Measurements from ENCODE around the gene CLDND1.

DNA sequence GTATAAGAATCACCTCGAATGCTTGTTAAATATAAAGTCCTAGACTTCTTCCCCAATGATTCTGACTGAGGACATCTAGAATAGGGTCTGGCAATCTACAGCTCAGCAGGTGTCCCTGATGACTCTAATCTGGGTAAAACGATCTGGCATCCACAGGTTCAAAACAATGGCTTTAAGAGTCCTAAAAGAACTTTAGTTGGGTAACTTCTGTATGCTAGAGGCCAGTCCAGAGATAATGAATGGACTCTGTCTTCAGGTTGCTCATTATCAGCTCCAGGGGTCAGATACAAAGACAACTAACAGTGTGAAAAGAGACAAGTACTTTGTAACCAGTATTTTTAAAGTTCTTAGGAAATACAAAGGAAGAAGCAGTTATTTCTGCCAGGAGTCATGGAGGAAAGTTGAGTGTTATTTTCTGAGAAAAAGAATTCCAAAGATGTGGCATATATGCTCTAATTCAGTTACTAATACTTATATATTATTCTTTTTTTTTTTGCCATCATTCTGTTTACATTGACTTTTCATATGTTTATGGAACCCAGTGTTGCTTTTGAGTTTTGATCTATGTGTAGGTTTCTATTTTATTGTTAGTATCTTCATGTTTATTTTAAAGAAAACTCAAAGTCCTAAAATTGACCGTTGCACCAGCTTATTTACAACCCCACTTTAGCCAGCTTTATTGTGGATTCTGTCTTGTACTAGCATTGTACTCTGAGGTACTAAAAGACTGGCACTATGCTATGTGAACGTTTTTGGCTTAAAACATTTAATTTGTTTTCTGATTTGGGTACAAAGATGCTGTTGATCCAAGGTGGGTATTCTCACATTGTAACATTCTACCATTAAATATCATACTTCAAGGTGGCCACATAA lies 6.0 kb upstream of the CLDND1 start:
- no peak for TF ChIP-seq GATA2 (IDR thresholded peaks at IDR 0.05; ENCODE audit: low read depth, low read length)
- no peak for TF ChIP-seq GATA3 (IDR thresholded peaks at IDR 0.05; ENCODE audit: low read depth, low read length)
